Fibroblast of villous mesenchyme (primary cell): ENCODE measurements around the gene HOMER3. TPM values are rescaled to one million over a fixed set of nuclear protein-coding genes. Genes with fewer than 3 reads are reported as not detected.

Source experiments
- DNase-seq: peaks from one replicate; pipeline ENCODE4 v3.0.0-alpha.2; 2010; ENCODE audit warnings: low read depth
- H3K4me3 ChIP-seq: 2 replicates; pipeline ENCODE4 v1.5.1; 2011; ENCODE audit warnings: low read depth, mild to moderate bottlenecking, low read length
- total RNA-seq: library from RNA; depleted of rRNA; stranded (reverse); fragments of >200 nt; gene quantifications from 2 replicates; pipeline ENCODE4 v1.2.3, GENCODE V29; 2012
- TF ChIP-seq, protein P1 (sequence below): IDR thresholded peaks from 2 replicates; pipeline ENCODE4 v1.5.1; 2012; ENCODE audit warnings: low read depth, mild to moderate bottlenecking, low read length; ENCODE audit not compliant: insufficient read depth

HOMER3 gene
- total RNA-seq, 1 donor: 58.3 TPM

DNA sequence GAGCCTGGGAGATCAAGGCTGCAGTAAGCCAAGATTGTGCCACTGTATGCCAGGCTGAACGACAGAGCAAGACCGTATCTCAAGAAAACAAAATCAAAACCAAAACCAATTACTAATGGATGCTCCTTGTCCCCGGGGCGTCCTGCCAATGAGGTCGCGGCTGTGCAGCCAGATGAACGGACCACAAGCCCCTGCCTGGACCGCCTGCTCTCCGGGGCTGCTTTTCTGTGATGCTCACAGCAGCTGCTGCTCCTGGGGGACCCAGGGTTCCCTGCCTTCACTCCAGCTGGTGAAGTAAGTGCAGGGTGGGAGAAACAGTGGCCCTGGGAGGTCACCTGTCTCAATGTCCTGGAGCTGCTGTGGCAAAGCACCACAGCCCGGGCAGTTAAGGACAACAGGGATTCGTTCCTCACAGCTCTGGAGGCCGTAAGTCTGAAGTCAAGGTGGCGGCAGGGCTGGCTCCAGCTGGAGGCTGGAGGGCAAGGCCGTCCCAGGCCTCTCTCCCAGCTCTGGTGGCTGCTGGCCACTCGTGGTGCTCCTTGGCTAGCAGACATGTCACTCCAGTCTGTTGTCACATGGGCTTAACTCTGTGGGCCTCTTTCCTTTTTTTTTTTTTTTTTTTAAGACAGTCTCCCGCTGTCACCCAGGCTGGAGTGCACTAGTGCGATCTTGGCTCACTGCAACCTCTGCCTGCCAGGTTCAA is 31.9 kb downstream of the HOMER3 start:
- DNase-seq: no peak
- TF ChIP-seq, protein P1, sequence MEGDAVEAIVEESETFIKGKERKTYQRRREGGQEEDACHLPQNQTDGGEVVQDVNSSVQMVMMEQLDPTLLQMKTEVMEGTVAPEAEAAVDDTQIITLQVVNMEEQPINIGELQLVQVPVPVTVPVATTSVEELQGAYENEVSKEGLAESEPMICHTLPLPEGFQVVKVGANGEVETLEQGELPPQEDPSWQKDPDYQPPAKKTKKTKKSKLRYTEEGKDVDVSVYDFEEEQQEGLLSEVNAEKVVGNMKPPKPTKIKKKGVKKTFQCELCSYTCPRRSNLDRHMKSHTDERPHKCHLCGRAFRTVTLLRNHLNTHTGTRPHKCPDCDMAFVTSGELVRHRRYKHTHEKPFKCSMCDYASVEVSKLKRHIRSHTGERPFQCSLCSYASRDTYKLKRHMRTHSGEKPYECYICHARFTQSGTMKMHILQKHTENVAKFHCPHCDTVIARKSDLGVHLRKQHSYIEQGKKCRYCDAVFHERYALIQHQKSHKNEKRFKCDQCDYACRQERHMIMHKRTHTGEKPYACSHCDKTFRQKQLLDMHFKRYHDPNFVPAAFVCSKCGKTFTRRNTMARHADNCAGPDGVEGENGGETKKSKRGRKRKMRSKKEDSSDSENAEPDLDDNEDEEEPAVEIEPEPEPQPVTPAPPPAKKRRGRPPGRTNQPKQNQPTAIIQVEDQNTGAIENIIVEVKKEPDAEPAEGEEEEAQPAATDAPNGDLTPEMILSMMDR: no peak
- H3K4me3 ChIP-seq: no peak overlapping the region

DNA sequence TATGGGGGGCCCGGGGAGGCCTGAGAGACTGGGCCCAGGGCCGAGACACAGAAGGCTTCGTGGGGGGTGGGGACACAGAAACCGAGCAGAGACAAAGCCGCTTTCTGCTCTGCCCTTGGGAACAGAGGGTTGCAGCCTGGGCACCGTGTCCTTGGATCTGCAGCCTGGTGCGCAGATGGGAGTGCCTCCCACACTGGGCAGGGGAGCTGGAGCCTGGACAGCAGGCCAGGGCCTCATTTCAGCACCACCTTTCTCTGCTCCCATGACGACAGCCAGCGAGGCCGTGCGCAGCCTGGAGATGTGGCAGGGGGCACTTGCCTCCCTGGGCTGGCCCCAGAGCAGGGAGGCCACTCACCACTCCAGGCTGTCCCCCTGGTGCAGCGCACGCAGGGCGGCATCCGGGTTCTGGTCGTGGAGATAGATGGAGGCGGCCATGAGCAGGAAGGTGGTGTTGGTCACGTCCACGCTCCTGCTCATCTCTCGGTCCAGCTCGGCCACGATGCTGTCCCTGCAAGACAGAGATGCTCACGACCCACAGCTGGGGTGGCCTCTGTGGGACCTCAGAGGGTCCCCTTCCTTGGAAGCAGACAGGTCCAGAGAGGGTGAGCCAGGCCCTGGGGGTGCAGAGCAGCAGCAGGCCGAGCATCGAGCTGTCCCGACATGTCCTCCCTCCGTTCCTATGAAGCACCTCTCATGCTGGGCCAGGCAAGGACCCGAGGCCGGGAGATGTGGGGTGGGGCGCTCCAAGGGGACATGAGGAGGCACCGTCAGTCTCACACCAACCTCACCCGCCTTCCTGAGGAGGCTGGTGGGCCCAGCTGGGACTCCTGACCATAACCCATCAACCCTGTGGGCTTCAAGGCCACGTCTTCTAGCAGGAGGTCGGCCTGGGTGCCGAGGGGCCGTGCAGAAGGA is 34.2 kb downstream of the HOMER3 start:
- H3K4me3 ChIP-seq: no peak overlapping the region
- DNase-seq: no peak
- TF ChIP-seq, protein P1: no peak

DNA sequence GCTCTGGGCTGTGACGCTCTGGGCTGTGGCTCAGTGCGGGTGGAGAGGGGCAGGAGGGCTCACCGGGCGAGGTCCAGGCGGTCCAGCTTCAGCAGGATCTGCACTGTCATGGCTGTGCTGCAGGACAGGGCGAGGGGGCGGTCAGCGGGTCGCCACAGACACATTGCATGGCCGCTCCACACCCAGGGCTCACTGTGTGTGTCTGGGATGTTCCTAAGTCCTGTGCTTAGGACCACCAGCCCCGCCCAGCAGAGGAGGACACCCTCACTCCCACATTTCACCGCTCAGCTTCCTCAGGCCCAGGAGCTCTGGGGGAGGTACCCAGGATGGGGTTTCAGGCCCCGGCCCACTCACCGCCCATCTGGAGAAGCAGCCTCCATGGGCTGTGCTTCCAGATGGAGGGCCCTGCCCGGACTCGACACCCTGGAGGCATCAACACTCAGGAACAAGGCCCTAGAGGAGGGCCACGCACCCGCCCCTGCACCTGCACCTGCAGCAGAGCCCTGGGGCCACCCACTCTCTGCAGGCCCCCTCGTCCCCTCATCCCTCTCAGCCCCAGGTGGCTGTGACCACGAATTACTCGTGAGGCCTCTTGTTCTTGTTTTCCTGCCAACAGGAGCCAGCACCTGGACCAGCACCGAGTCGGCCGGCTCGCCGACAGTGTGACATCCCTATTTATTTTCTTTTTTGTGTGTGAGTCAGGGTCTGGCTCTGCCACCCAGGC is 35.3 kb downstream of the HOMER3 start:
- TF ChIP-seq, protein P1: no peak
- H3K4me3 ChIP-seq: no peak overlapping the region
- no peak for DNase-seq

DNA sequence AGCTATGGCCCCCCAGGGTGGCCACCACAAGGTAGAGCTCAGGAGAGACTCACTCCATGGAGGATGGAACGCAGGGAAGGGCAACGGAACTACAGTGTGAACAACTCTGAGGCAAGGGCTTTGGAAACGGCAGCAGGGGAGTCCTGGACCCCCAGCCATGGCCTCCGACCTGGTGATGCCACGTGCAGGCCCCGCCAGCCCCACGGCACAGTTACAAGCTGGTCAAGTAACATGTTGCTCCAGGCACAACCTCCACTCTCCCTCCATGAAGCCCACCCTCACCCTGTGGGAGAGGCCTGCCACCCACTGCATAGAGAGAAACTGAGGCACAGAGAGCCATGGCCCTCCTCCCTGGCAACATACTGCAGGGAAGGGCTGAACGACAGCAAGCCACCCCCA is 36.0 kb downstream of the HOMER3 start:
- no peak for DNase-seq
- H3K4me3 ChIP-seq: no peak overlapping the region
- TF ChIP-seq, protein P1: no peak

DNA sequence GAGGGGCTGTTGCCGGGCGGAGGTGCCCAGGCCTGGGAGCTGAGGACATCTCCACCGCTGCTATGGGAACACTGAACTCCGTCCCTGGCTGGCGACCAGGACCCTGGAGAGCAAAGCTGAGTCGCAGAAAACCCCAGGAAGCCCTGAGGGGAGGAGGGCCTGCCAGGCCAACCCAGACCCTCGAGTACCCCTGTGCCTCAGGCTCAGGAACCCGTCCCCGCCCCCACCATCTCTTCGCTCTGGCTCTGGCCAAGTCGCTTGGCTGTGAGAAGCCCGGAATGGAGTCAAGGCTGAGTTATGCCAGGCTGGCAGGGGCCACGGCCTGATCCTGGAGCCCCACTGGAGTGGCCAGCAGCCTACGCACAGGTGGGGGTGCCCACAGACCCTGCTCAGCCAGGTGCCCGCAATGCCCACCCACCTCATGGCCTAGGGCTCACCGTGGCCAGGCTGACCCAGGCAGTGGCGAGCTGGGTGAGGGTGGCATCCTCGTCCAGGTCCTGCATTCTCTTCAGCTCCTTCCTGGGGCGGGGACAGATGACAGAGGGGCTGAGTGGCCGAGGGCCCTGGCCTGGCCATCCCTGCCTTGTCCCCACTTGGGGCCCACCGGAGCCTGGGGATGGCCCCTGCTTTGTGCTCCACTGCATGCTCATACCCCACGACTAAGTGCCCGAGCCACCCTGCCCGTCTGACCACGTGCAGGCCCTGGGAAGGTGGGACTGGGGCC is 36.5 kb downstream of the HOMER3 start:
- TF ChIP-seq, protein P1: no peak
- no peak overlapping the region for H3K4me3 ChIP-seq
- DNase-seq: no peak
